Cerebellar cortex (tissue), 1 donor: Measurements from ENCODE around the gene SNCA.
A peak's percentile ranks its signal among the peaks of the same experiment; 100 is the strongest.

Experiments
- DNase-seq: peaks from one replicate; pipeline ENCODE4 v3.0.0-alpha.2; 2015; ENCODE audit warnings: low spot score

Gene SNCA

GRCh38 chr4:89707467-89707866 lies 129.5 kb downstream of the SNCA start:
- no peak for DNase-seq

DNA sequence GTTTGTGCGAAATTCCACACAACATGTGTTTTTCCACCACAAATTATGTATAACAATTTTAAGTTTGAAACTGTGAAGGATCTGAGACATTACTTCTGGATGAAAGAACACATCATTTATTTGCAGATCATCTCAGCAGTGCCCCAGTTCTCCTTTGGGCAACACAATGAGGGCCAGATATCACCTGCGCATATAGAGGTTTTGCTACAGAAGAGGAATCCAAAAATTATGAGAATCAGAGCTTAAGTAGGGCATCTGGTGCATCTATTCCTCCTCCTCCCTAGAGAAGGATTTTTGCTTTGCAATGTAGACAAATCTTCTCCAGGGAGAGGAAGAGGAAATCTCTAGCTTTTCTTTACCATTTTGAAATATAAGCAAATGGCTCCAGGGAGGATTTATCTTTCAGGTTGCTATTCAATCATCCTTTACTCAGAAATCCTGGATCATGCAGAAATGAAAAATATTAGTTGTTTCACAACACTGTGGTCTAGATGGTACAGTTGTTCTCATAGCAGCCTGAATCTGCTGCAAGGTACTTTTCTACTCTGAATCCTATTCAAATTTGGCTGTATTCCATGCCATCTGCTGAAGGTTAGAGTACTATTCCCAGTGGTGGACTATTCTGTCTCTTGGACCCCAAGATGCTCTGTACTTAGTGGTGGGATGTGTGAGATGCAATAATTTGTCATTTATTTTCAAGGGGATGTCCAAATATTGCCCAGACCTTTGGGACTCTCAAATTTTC lies 132.1 kb downstream of the SNCA start:
- DNase-seq = peak; percentile 73

DNA sequence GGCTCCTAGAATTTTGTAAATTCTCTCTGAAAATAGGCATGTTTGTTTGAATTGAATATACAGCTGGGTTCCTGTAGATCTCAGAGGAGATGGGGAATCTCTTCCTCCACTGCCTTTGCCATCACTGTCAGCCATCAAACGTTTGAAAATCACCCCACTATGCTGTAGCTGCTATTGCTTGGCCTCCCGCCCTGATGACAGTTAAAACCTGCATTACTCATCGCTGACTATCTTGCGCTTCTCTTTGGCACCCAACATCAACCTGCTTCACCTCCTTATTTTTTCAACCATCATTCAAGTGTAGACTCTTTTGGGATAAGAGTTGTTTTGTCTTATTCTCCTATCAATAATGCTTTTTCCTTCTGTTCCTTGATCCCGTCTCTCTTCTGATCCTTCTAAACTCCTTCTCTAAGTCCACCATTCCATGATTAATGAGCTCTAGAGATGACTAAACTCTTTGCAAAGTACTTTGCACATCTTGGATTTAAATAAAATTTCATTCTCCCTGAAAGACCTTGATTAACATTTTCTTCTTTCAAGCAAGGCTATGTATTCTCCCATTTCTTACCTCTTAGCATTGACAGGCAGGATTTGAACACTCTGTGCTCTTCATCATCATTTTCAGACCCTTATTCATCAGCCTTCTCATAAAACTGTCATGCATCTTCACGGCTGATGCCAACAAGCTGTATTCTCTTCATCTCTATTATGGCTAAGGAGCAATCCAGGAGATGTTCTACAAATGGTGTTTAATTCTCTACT lies 133.0 kb downstream of the SNCA start:
- no peak for DNase-seq

- no peak for DNase-seq
Observed at GRCh38 chr4:89700766-89701423, 136.1 kb downstream of the SNCA start.

GRCh38 chr4:89685690-89686089 lies 151.3 kb downstream of the SNCA start:
- DNase-seq = no peak

GRCh38 chr4:89685277-89685676 lies 151.7 kb downstream of the SNCA start:
- no peak for DNase-seq

GRCh38 chr4:89684536-89684935 lies 152.4 kb downstream of the SNCA start:
- DNase-seq = no peak

GRCh38 chr4:89682808-89683207 lies 154.2 kb downstream of the SNCA start:
- no peak for DNase-seq

DNA sequence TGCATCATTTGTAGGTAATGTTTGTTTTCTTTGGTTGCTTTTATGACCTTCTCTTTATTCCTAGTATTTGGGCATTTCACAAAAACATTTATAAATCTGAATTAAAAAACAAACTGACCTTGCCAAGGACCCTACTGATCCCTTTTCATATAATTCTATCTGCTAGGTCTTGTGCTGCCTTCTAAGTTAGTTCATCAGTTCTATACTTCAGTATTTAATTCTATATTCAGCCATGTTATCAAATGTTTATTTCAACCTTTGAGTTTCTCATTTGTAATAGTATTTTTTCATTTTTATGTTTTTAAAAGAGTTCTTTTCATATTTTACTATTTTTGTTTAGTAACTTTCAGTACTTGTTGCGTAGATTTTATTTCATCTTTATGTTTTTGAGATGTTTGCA lies 155.3 kb downstream of the SNCA start:
- no peak for DNase-seq

DNA sequence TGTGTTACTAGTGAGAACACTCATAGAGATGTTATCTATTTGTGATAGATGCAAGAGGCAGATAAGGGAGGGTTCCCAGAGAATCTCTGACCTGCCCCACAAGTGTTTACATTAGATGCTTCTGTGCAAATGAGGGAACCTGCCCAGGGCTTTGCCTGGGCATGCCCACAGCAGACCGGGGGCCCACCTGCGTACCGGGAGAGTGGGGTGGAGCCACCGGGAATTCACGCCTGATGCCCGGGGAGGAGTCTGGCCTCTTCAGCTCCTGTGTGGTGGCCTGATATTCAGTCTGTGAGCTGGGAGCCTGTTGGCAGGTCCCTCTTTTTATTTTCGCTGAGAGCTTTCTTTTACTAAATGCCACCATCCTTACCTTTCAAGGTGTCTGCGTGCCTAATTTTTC lies 155.7 kb downstream of the SNCA start:
- DNase-seq = peak; percentile 17

DNA sequence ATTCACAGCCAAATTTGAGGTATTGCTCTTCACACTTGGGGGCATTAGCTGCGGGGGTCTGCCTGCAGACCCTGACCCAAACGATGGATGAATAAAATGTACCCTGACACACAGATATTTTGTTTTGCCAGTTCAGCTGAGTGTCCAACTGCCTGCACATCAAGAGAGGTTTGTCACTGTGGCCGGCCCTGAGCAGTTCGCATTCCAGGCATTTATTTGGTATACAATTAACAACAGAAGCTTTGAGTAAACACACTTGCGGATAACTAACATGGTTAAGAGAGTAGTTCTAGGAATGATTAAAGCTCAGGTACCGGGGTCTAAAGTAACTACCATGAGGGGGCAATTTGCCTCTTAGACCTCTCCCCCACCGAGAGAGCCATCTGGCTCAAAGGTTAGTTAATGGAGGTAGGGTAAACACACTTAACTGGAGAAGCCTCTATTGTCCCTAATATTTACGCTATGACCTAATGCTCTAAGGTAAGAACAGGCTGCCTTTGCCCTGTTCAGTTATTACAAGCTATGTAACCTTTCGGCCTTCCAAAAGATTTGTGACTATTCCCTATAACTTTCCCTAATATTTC lies 162.0 kb downstream of the SNCA start:
- DNase-seq = no peak
